Measurements from ENCODE around the gene TMEM218.
"Not testable (repeated sequence)": the region's sequence is repeated elsewhere in the genome, so short reads cannot be mapped to it uniquely, and the experiment has no call there.

TMEM218 gene

GRCh38 chr11:125074511-125075241 lies 36.8 kb downstream of the TMEM218 start:
- DNase-seq, result no peak

- no peak for DNase-seq
These were observed 37.6 kb downstream of the TMEM218 start for GRCh38 chr11:125073616-125074483.

GRCh38 chr11:125072961-125073590 lies 38.4 kb downstream of the TMEM218 start:
- no peak for DNase-seq

- no peak for DNase-seq
These were observed 39.0 kb downstream of the TMEM218 start for GRCh38 chr11:125072218-125072960.

GRCh38 chr11:125071846-125072217 lies 39.6 kb downstream of the TMEM218 start:
- DNase-seq, result no peak

- no peak for DNase-seq
These were observed 40.0 kb downstream of the TMEM218 start for GRCh38 chr11:125071435-125071834.

- DNase-seq, result peak; percentile 48
These were observed 40.6 kb downstream of the TMEM218 start for GRCh38 chr11:125070699-125071254.

GRCh38 chr11:125069796-125070195 lies 41.6 kb downstream of the TMEM218 start:
- DNase-seq, result peak; percentile 28

GRCh38 chr11:125069008-125069407 lies 42.4 kb downstream of the TMEM218 start:
- no peak for DNase-seq

- DNase-seq, result no peak
These were observed 43.1 kb downstream of the TMEM218 start for GRCh38 chr11:125068368-125068767.

- DNase-seq, result no peak
These were observed 47.4 kb downstream of the TMEM218 start for GRCh38 chr11:125064070-125064469.

GRCh38 chr11:125063429-125064043 lies 47.9 kb downstream of the TMEM218 start:
- DNase-seq, result no peak

GRCh38 chr11:125062931-125063428 lies 48.4 kb downstream of the TMEM218 start, which contains the start of gene SLC37A2:
Gene SLC37A2, plus strand, starts transcription at chr11:125063305. Its CDS starts 63 bp downstream, at chr11:125063368.
- peak; percentile 42 for DNase-seq

- no peak for DNase-seq
These were observed 49.1 kb downstream of the TMEM218 start for GRCh38 chr11:125062218-125062930.

GRCh38 chr11:125061281-125061680 lies 50.1 kb downstream of the TMEM218 start:
- DNase-seq, result no peak

GRCh38 chr11:125057693-125058016 lies 53.8 kb downstream of the TMEM218 start:
- DNase-seq, result no peak

GRCh38 chr11:125056931-125057692 lies 54.3 kb downstream of the TMEM218 start:
- DNase-seq, result no peak

GRCh38 chr11:125056111-125056510 lies 55.3 kb downstream of the TMEM218 start:
- DNase-seq, result not testable (repeated sequence)

- no peak for DNase-seq
These were observed 56.2 kb downstream of the TMEM218 start for GRCh38 chr11:125055107-125055715.

- DNase-seq, result no peak
These were observed 58.3 kb downstream of the TMEM218 start for GRCh38 chr11:125053167-125053566.
